Nephron (organoid): ENCODE measurements around the gene SSH2.

Experiments used
- H3K27ac Mint-ChIP-seq, 3 experiments: 2 replicates each; pipeline ENCODE4 v1.8.0; 2020; ENCODE audit warnings: mixed read lengths in 3 of 3, mild to moderate bottlenecking in 2 of 3, moderate library complexity in 1 of 3
- H3K27me3 Mint-ChIP-seq: 2 replicates; pipeline ENCODE4 v1.8.0; 2021; ENCODE audit warnings: low read depth, mild to moderate bottlenecking, moderate library complexity, mixed read lengths
- H3K36me3 Mint-ChIP-seq: 2 replicates; pipeline ENCODE4 v1.8.0; 2020; ENCODE audit warnings: low read depth, mixed read lengths
- H3K4me1 Mint-ChIP-seq: 2 replicates; pipeline ENCODE4 v1.8.0; 2020; ENCODE audit warnings: mixed read lengths
- H3K4me3 Mint-ChIP-seq, 3 experiments: 2 replicates each; pipeline ENCODE4 v1.8.0; 2020; ENCODE audit warnings: mild to moderate bottlenecking in 3 of 3, mixed read lengths in 3 of 3, moderate library complexity in 2 of 3
- H3K9me3 Mint-ChIP-seq: 2 replicates; pipeline ENCODE4 v1.8.0; 2020; ENCODE audit warnings: mixed read lengths
- TF ChIP-seq, protein P1 (sequence below), 3 experiments: fragments of 200-600 bp; sonication (generic); IDR thresholded peaks; one replicate each; pipeline ENCODE4 v1.5.0; 2021; ENCODE audit warnings: antibody characterized with exemption in 3 of 3; ENCODE audit not compliant: unreplicated experiment in 3 of 3

SSH2 gene

DNA sequence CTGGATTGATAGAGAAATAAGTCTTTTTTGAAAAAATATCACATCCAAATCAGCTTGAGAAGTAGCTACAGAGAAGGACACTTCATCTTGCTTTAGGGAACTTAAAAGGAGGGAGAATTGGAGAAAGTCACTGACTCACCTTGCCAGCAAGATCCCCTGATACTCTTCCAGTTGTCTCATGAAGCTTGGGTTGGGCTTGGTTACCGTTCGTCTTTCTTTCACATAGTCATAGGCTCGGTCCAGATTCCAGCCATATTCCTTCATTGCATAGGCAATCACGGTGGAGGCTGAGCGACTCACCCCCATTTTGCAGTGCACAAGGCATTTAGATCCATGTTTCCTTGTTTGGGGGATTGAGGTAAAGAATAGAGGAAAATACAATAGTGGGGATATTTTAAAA lies 282.0 kb downstream of the SSH2 start:
- Mint-ChIP-seq H3K4me3 (no peak overlapping the region), H3K36me3 (peaks cover 36% of the 10 kb centered on the region)

DNA sequence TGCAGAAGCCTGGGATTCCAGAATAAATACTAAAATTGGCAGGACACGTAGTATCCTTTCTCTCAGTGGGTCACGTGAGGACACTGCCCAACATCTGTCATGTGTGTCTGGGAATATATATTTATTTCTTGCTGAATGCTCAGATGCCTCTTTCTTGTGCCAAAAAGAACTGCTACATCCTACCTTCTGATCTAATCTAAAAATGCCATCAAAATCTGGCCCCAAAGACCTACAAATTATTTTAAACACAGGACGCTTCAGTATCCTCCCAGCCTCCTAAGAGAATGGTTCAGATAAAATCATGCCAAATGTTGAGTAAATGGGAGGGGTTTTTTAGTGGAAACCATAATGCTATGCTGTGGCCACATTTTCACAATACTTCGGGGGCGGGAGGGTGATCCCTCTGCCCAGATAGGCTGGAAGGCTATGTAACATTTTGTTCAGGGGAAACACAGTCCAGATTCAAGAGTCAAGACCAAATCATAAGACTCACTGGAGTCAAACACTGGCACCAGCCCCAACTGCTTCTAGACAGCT lies 284.4 kb downstream of the SSH2 start:
- no peaks in the 10 kb centered on the region for H3K27me3 Mint-ChIP-seq
- peaks cover 31% of the 10 kb centered on the region for H3K4me1 Mint-ChIP-seq
- H3K36me3 Mint-ChIP-seq = peaks cover 37% of the 10 kb centered on the region
- no peaks in the 10 kb centered on the region for H3K9me3 Mint-ChIP-seq
- H3K4me3 Mint-ChIP-seq = no peak overlapping the region
- peak overlapping the region; percentile 54 to 74 (median 64) for H3K27ac Mint-ChIP-seq
- TF ChIP-seq, protein P1, sequence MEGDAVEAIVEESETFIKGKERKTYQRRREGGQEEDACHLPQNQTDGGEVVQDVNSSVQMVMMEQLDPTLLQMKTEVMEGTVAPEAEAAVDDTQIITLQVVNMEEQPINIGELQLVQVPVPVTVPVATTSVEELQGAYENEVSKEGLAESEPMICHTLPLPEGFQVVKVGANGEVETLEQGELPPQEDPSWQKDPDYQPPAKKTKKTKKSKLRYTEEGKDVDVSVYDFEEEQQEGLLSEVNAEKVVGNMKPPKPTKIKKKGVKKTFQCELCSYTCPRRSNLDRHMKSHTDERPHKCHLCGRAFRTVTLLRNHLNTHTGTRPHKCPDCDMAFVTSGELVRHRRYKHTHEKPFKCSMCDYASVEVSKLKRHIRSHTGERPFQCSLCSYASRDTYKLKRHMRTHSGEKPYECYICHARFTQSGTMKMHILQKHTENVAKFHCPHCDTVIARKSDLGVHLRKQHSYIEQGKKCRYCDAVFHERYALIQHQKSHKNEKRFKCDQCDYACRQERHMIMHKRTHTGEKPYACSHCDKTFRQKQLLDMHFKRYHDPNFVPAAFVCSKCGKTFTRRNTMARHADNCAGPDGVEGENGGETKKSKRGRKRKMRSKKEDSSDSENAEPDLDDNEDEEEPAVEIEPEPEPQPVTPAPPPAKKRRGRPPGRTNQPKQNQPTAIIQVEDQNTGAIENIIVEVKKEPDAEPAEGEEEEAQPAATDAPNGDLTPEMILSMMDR (IDR thresholded peaks at IDR 0.05; ENCODE audit: unreplicated experiment in 3 of 3) = no peak

More for the DNA sequence above, 282.0 kb downstream of the SSH2 start:
- TF ChIP-seq, protein P1 (IDR thresholded peaks at IDR 0.05; ENCODE audit: unreplicated experiment in 3 of 3) = no peak
- H3K4me1 Mint-ChIP-seq = peaks cover 17% of the 10 kb centered on the region
- no peaks in the 10 kb centered on the region for H3K27me3 Mint-ChIP-seq
- no peak overlapping the region for H3K27ac Mint-ChIP-seq
- H3K9me3 Mint-ChIP-seq = no peaks in the 10 kb centered on the region

DNA sequence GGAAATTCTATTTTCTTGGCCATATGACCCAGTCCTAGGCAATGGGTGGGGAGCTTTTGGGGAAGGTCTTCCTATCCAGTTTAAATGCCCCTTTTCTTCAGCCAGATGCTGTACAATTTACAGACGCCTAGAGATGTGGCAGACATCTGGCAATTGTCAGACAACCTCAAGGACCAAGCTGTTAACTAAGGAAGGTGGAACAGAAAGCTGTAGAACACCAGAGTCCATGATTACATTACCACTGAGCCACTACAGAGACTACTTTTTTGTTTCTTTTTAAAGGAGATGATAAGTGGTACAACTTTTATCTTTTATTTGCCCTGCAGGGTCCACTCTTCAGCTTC lies 286.2 kb downstream of the SSH2 start:
- H3K36me3 Mint-ChIP-seq = peaks cover 28% of the 10 kb centered on the region
- H3K27me3 Mint-ChIP-seq = no peaks in the 10 kb centered on the region
- no peak overlapping the region for H3K4me3 Mint-ChIP-seq
- TF ChIP-seq, protein P1 (IDR thresholded peaks at IDR 0.05; ENCODE audit: unreplicated experiment in 3 of 3) = no peak
- H3K27ac Mint-ChIP-seq = no peak overlapping the region
- peaks cover 41% of the 10 kb centered on the region for H3K4me1 Mint-ChIP-seq
- no peaks in the 10 kb centered on the region for H3K9me3 Mint-ChIP-seq

DNA sequence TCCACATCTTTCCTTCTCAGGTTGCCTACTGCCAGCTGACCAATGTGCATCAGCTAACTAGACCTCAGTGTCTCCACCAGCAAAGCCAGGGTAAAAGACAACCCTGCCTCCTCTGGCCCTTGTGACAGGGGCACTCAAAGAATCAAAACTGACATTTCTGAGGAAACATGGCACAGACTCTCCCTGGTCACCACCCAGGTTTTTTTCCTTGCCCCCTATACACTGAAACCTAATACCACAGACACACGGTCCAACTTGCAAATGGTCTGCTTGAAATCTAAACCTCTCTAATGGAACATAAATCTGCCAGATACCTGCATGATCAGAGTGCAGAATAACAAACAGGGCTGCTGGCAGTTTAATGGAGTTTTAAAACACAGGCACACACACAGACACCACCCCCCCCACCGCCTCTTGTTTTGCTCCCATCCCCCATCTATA lies 287.8 kb downstream of the SSH2 start:
- TF ChIP-seq, protein P1 (IDR thresholded peaks at IDR 0.05; ENCODE audit: unreplicated experiment in 3 of 3) = no peak
- H3K27ac Mint-ChIP-seq = peak overlapping the region; percentile 64 to 84 (median 74)
- H3K4me1 Mint-ChIP-seq = peaks cover 41% of the 10 kb centered on the region
- H3K9me3 Mint-ChIP-seq = no peaks in the 10 kb centered on the region
- H3K36me3 Mint-ChIP-seq = peaks cover 20% of the 10 kb centered on the region
- H3K27me3 Mint-ChIP-seq = no peaks in the 10 kb centered on the region
- no peak overlapping the region for H3K4me3 Mint-ChIP-seq

DNA sequence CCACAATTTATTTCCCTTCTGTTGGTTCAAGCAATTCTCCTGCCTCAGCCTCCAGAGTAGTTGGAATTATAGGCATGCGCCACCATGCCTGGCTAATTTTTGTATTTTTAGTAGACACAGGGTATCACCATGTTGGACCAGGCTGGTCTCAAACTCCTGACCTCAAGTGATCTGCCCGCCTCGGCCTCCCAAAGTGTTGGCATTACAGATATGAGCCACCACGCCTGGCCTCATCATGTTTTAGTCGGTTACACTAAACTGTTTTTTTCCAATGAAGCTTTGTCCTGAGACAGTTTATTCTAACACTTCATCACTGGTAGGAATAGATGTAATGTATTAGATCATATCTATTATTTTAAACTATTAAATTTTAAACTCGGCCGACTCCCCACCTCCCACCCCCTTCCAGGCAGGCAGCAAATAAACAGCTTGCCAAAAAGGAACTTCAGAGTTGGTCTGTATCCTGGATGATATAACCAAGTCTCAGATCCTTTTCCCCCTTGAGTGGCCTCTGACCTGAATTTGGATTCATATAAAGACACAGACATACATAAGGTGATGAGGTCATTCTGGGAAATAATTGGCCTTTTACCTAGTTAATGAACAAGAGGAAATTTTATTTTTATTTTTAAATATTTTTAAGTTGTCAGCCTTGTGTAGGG lies 288.9 kb downstream of the SSH2 start:
- H3K27ac Mint-ChIP-seq = peak overlapping the region in 1 of 3 experiments; percentile 17
- TF ChIP-seq, protein P1 (IDR thresholded peaks at IDR 0.05; ENCODE audit: unreplicated experiment in 3 of 3) = no peak

DNA sequence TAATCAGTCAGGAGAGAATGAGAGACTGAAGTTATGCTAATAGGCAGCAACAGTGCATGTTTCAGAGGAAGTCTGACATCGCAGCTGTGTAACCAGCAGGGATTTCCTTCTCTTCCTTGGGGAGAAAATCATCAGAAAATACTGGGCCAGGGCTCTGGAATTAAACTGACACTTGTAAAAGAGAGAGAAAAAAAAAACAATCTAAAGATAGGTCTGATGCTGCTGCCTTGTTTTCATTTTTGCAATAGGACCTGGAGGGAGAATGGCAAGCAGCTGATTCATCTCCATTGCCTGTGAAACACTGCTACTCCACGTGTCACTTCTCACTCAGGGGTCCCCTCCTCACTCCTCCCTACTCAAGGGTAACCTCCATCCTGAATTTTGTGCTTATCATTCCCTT lies 289.6 kb downstream of the SSH2 start:
- TF ChIP-seq, protein P1 (IDR thresholded peaks at IDR 0.05; ENCODE audit: unreplicated experiment in 3 of 3) = no peak
- Mint-ChIP-seq H3K9me3 (no peaks in the 10 kb centered on the region), H3K4me3 (no peak overlapping the region)

More for the DNA sequence above, 288.9 kb downstream of the SSH2 start:
- H3K9me3 Mint-ChIP-seq = no peaks in the 10 kb centered on the region
- H3K4me3 Mint-ChIP-seq = no peak overlapping the region
- peaks cover 27% of the 10 kb centered on the region for H3K36me3 Mint-ChIP-seq
- no peaks in the 10 kb centered on the region for H3K27me3 Mint-ChIP-seq
- H3K4me1 Mint-ChIP-seq = peaks cover 41% of the 10 kb centered on the region

More for the DNA sequence above, 289.6 kb downstream of the SSH2 start:
- Mint-ChIP-seq H3K4me1 (peaks cover 34% of the 10 kb centered on the region), H3K27ac (peak overlapping the region in 2 of 3 experiments; percentile 7 to 17), H3K27me3 (no peaks in the 10 kb centered on the region), H3K36me3 (peaks cover 28% of the 10 kb centered on the region)
